ENCODE results near the gene SKP1. TPM values are rescaled to one million over a fixed set of nuclear protein-coding genes. Genes with fewer than 3 reads are reported as not detected.
"Not testable (repeated sequence)": the region's sequence is repeated elsewhere in the genome, so short reads cannot be mapped to it uniquely, and the experiment has no call there.

Gene SKP1
- total RNA-seq, 2 donors from 2014 or later: 357 to 427 TPM

DNA sequence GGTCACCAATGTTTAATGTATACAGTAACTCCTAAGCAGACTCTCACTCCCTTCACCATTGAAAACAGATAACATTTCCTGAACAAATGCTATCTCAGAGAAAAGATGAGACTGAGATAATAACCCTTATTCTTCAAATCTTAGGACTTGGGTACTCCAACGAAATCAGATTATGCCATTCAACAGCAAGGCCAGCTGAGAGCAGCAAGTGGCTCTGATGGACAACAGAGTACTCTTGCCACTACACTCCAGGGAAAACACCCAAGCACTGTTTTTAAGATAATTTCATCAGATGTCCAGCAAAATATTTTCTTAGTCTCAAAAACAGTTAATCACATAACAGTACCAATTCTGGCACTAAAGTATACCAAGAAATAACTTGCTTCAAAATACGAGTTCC, 39.0 kb upstream of the SKP1 start:
- Histone ChIP-seq H3K4me3 (ENCODE audit: low read length) (no peak overlapping the region), H3K36me3 (ENCODE audit: control insufficient read depth, insufficient read depth, low read length) (peaks cover 54% of the 10 kb centered on the region), H3K27me3 (ENCODE audit: control insufficient read depth, insufficient read depth, low read length, poor library complexity, severe bottlenecking) (no peaks in the 10 kb centered on the region), H3K9me3 (ENCODE audit: control insufficient read depth, low read length) (peaks cover 39% of the 10 kb centered on the region), H3K27ac (ENCODE audit: low read depth, low read length) (no peak overlapping the region), H3K4me1 (ENCODE audit: control insufficient read depth, insufficient read depth, low read length) (no peaks in the 10 kb centered on the region), H3K9ac (ENCODE audit: extremely low read depth, low read length, poor library complexity, severe bottlenecking) (no peak overlapping the region)
- TF ChIP-seq, protein P1, sequence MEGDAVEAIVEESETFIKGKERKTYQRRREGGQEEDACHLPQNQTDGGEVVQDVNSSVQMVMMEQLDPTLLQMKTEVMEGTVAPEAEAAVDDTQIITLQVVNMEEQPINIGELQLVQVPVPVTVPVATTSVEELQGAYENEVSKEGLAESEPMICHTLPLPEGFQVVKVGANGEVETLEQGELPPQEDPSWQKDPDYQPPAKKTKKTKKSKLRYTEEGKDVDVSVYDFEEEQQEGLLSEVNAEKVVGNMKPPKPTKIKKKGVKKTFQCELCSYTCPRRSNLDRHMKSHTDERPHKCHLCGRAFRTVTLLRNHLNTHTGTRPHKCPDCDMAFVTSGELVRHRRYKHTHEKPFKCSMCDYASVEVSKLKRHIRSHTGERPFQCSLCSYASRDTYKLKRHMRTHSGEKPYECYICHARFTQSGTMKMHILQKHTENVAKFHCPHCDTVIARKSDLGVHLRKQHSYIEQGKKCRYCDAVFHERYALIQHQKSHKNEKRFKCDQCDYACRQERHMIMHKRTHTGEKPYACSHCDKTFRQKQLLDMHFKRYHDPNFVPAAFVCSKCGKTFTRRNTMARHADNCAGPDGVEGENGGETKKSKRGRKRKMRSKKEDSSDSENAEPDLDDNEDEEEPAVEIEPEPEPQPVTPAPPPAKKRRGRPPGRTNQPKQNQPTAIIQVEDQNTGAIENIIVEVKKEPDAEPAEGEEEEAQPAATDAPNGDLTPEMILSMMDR (conservative IDR thresholded peaks at IDR 0.05): no peak
- Mint-ChIP-seq H3K27me3 (ENCODE audit: insufficient read depth) (no peaks in the 10 kb centered on the region), H3K36me3 (ENCODE audit: low read depth) (peaks cover 45% of the 10 kb centered on the region), H3K27ac (no peak overlapping the region), H3K9me3 (peaks cover 8% of the 10 kb centered on the region), H3K4me3 (no peak overlapping the region), H3K4me1 (peaks cover 15% of the 10 kb centered on the region)
- no peak for DNase-seq
- 89 to 96% methylated on average over 1 to 2 of the region's 2 CpGs for WGBS, 2 experiments (ENCODE audit: insufficient coverage in 1 of 2, insufficient read length in 1 of 2)

DNA sequence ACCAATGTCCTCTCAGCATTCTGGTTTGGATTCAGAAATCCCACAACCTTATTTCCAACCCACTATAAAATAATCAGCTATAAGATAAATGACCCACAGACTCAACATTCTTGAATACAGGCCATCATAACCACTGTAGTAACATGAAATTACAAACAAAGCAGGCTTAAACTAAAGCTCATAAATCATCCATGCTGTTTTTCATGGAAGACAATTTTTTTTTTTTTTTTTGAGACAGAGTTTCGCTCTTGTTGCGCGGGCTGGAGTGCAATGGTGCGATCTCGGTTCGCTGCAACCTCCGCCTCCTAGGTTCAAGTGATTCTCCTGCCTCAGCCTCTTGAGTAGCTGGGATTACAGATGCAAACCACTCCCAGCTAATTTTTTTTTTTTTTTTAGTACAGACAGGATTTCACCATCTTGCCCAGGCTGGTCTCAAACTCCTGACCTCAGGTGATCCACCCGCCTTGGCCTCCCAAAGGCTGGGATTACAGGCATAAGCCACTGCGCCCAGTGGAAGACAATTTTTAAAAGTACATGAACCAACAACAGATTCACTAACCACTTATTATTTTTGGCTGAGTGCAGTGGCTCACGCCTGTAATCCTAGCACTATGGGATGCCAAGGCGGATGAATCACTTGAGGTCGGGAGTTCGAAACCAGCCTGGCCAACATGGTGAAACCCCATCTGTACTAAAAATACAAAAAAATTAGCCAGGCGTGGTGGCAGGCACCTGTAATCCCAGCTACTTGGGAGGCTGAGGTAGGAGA, 34.7 kb upstream of the SKP1 start:
- 95 to 97% methylated on average over 4 to 14 of the region's 14 CpGs for WGBS, 2 experiments (ENCODE audit: insufficient coverage in 1 of 2, insufficient read length in 1 of 2)
- H3K36me3 Mint-ChIP-seq (ENCODE audit: low read depth): peaks cover 29% of the 10 kb centered on the region
- H3K27me3 Mint-ChIP-seq (ENCODE audit: insufficient read depth); H3K4me3 Mint-ChIP-seq; H3K27ac Mint-ChIP-seq; H3K4me1 ChIP-seq (ENCODE audit: control insufficient read depth, insufficient read depth, low read length); H3K27me3 ChIP-seq (ENCODE audit: control insufficient read depth, insufficient read depth, low read length, poor library complexity, severe bottlenecking); H3K9me3 Mint-ChIP-seq; H3K27ac ChIP-seq (ENCODE audit: low read depth, low read length); DNase-seq; H3K4me3 ChIP-seq (ENCODE audit: low read length); H3K4me1 Mint-ChIP-seq; H3K9ac ChIP-seq (ENCODE audit: extremely low read depth, low read length, poor library complexity, severe bottlenecking): not testable (repeated sequence)
- H3K36me3 ChIP-seq (ENCODE audit: control insufficient read depth, insufficient read depth, low read length): peaks cover 47% of the 10 kb centered on the region
- peaks cover 39% of the 10 kb centered on the region for H3K9me3 ChIP-seq (ENCODE audit: control insufficient read depth, low read length)

DNA sequence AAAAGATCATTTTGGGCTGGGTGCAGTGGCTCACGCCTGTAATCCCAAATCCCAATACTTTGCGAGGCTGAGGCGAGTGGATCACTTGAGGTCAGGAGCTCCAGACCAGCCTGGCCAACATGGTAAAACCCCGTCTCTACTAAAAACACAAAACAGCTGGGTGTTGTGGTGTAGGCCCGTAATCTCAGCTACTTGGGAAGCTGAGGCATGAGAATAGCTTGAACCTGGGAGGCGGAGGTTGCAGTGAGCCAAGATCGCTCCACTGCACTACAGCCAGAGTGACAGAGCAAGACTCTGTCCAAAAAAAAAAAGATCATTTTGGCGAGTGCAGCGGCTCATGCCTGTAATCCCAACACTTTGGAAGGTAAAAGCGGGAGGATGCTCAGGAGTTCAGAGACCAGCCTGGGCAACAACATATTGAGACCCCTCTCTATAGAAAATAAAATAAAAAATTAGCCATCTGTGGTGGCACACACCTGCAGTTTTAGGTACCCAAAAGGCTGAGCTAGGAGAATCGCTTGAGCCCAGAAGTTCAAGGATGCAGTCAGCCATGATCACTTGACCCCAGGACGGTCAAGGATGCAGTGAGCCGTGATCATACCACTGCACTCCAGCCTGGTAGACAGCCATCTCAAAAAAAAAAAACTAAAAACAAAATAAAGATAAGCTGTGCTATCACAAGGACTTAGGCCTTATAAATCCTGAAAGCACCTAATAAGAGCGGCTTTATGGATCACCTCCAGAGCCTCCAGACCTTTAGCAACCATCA, 32.9 kb upstream of the SKP1 start:
- peak overlapping the region; percentile 39 for H3K27ac Mint-ChIP-seq
- WGBS, 2 experiments (ENCODE audit: insufficient coverage in 1 of 2, insufficient read length in 1 of 2): 88 to 92% methylated on average over 11 to 14 of the region's 14 CpGs
- Histone ChIP-seq H3K27me3 (ENCODE audit: control insufficient read depth, insufficient read depth, low read length, poor library complexity, severe bottlenecking) (no peaks in the 10 kb centered on the region), H3K9ac (ENCODE audit: extremely low read depth, low read length, poor library complexity, severe bottlenecking) (no peak overlapping the region), H3K9me3 (ENCODE audit: control insufficient read depth, low read length) (peaks cover 28% of the 10 kb centered on the region), H3K4me3 (ENCODE audit: low read length) (no peak overlapping the region), H3K27ac (ENCODE audit: low read depth, low read length) (no peak overlapping the region), H3K4me1 (ENCODE audit: control insufficient read depth, insufficient read depth, low read length) (no peaks in the 10 kb centered on the region), H3K36me3 (ENCODE audit: control insufficient read depth, insufficient read depth, low read length) (peaks cover 50% of the 10 kb centered on the region)
- no peak for DNase-seq
- H3K36me3 Mint-ChIP-seq (ENCODE audit: low read depth): peaks cover 35% of the 10 kb centered on the region
- peaks cover 8% of the 10 kb centered on the region for H3K9me3 Mint-ChIP-seq
- H3K4me1 Mint-ChIP-seq: peaks cover 11% of the 10 kb centered on the region
- no peaks in the 10 kb centered on the region for H3K27me3 Mint-ChIP-seq (ENCODE audit: insufficient read depth)
- H3K4me3 Mint-ChIP-seq: no peak overlapping the region
- TF ChIP-seq, protein P1 (conservative IDR thresholded peaks at IDR 0.05): no peak
